Medulla oblongata (tissue), 1 donor: ENCODE measurements around the gene MAGI1.

Experiments
- DNase-seq: peaks from one replicate; pipeline ENCODE4 v3.0.0-alpha.2; 2015; ENCODE audit errors: extremely low spot score

MAGI1 gene

GRCh38 chr3:65945480-65945879 lies 93.2 kb downstream of the MAGI1 start:
- no peak for DNase-seq

- no peak for DNase-seq
Observed at GRCh38 chr3:65944252-65944651, 94.5 kb downstream of the MAGI1 start.

GRCh38 chr3:65939801-65940246 lies 98.9 kb downstream of the MAGI1 start:
- DNase-seq: no peak

GRCh38 chr3:65939184-65939583 lies 99.5 kb downstream of the MAGI1 start:
- DNase-seq: no peak

- DNase-seq: no peak
Observed at GRCh38 chr3:65938676-65939075, 100.0 kb downstream of the MAGI1 start.

GRCh38 chr3:65938147-65938546 lies 100.6 kb downstream of the MAGI1 start:
- DNase-seq: no peak

GRCh38 chr3:65936908-65937638 lies 101.6 kb downstream of the MAGI1 start:
- no peak for DNase-seq

GRCh38 chr3:65935724-65936123 lies 103.0 kb downstream of the MAGI1 start:
- no peak for DNase-seq

GRCh38 chr3:65930648-65931047 lies 108.1 kb downstream of the MAGI1 start:
- no peak for DNase-seq

GRCh38 chr3:65928110-65928509 lies 110.6 kb downstream of the MAGI1 start:
- DNase-seq: no peak

- no peak for DNase-seq
Observed at GRCh38 chr3:65927576-65927975, 111.1 kb downstream of the MAGI1 start.

- DNase-seq: no peak
Observed at GRCh38 chr3:65925254-65925954, 113.3 kb downstream of the MAGI1 start.

- DNase-seq: no peak
Observed at GRCh38 chr3:65924762-65925161, 114.0 kb downstream of the MAGI1 start.

- no peak for DNase-seq
Observed at GRCh38 chr3:65922441-65922840, 116.3 kb downstream of the MAGI1 start.

GRCh38 chr3:65919826-65920225 lies 118.9 kb downstream of the MAGI1 start:
- DNase-seq: no peak

- no peak for DNase-seq
Observed at GRCh38 chr3:65915477-65915876, 123.2 kb downstream of the MAGI1 start.

GRCh38 chr3:65914740-65915367 lies 123.9 kb downstream of the MAGI1 start:
- DNase-seq: peak; percentile 42

- peak; percentile 66 for DNase-seq
Observed at GRCh38 chr3:65914032-65914739, 124.5 kb downstream of the MAGI1 start.

- DNase-seq: no peak
Observed at GRCh38 chr3:65912647-65913046, 126.1 kb downstream of the MAGI1 start.

- DNase-seq: no peak
Observed at GRCh38 chr3:65908588-65908987, 130.1 kb downstream of the MAGI1 start.

GRCh38 chr3:65907232-65908130 lies 131.2 kb downstream of the MAGI1 start:
- no peak for DNase-seq
